Glutamatergic neuron (in vitro differentiated cells): ENCODE measurements around the gene CBX8. TPM values are rescaled to one million over a fixed set of nuclear protein-coding genes. Genes with fewer than 3 reads are reported as not detected.

Source experiments
- DNase-seq: peaks from one replicate; pipeline ENCODE4 v3.0.0; 2022
- H3K27ac Mint-ChIP-seq: one replicate; pipeline ENCODE4 v1.8.0; 2020; ENCODE audit warnings: mild to moderate bottlenecking, mixed read lengths, inconsistent platforms; ENCODE audit not compliant: unreplicated experiment
- H3K27me3 Mint-ChIP-seq: one replicate; pipeline ENCODE4 v1.8.0; 2020; ENCODE audit warnings: mild to moderate bottlenecking, moderate library complexity, mixed read lengths, inconsistent platforms; ENCODE audit not compliant: unreplicated experiment
- H3K36me3 Mint-ChIP-seq: one replicate; pipeline ENCODE4 v1.8.0; 2020; ENCODE audit warnings: mild to moderate bottlenecking, mixed read lengths, inconsistent platforms; ENCODE audit not compliant: unreplicated experiment
- H3K4me1 Mint-ChIP-seq: one replicate; pipeline ENCODE4 v1.8.0; 2020; ENCODE audit warnings: mild to moderate bottlenecking, low read depth, mixed read lengths, inconsistent platforms; ENCODE audit not compliant: unreplicated experiment
- H3K4me3 Mint-ChIP-seq: one replicate; pipeline ENCODE4 v1.8.0; 2020; ENCODE audit warnings: mild to moderate bottlenecking, mixed read lengths, inconsistent platforms; ENCODE audit not compliant: unreplicated experiment
- H3K9me3 Mint-ChIP-seq: one replicate; pipeline ENCODE4 v1.8.0; 2020; ENCODE audit warnings: mild to moderate bottlenecking, moderate library complexity, mixed read lengths, inconsistent platforms; ENCODE audit not compliant: unreplicated experiment
- total RNA-seq: library from RNA; stranded (reverse); fragmentation: NEBNext Ultra II Directional; extraction: Animal tissue kit (Norgen Biotek cat#: 25700); gene quantifications from one replicate; pipeline ENCODE4 v1.2.1, GENCODE V29; 2021; ENCODE audit not compliant: unreplicated experiment
- TF ChIP-seq, protein P1 (sequence below): fragments of 200-600 bp; sonication (generic); IDR thresholded peaks from one replicate; pipeline ENCODE4 v1.5.0; 2021; ENCODE audit not compliant: partially characterized antibody, unreplicated experiment

CBX8 gene
- total RNA-seq, 1 donor from 2014 or later, result 13.8 TPM

DNA sequence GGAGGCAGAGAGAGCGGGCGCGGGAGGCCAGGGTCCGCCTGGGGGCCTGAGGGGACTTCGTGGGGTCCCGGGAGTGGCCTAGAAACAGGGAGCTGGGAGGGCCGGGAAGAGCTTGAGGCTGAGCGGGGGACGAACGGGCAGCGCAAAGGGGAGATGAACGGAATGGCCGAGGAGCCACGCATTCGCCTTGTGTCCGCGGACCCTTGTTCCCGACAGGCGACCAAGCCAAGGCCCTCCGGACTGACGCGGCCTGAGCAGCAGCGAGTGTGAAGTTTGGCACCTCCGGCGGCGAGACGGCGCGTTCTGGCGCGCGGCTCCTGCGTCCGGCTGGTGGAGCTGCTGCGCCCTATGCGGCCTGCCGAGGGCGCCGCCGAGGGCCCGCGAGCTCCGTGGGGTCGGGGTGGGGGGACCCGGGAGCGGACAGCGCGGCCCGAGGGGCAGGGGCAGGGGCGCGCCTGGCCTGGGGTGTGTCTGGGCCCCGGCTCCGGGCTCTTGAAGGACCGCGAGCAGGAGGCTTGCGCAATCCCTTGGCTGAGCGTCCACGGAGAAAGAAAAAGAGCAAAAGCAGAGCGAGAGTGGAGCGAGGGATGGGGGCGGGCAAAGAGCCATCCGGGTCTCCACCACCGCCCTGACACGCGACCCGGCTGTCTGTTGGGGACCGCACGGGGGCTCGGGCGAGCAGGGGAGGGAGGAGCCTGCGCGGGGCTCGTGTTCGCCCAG, 43.6 kb upstream of the CBX8 start:
- TF ChIP-seq, protein P1, sequence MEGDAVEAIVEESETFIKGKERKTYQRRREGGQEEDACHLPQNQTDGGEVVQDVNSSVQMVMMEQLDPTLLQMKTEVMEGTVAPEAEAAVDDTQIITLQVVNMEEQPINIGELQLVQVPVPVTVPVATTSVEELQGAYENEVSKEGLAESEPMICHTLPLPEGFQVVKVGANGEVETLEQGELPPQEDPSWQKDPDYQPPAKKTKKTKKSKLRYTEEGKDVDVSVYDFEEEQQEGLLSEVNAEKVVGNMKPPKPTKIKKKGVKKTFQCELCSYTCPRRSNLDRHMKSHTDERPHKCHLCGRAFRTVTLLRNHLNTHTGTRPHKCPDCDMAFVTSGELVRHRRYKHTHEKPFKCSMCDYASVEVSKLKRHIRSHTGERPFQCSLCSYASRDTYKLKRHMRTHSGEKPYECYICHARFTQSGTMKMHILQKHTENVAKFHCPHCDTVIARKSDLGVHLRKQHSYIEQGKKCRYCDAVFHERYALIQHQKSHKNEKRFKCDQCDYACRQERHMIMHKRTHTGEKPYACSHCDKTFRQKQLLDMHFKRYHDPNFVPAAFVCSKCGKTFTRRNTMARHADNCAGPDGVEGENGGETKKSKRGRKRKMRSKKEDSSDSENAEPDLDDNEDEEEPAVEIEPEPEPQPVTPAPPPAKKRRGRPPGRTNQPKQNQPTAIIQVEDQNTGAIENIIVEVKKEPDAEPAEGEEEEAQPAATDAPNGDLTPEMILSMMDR, result no peak
- H3K27me3 Mint-ChIP-seq, result peaks cover 13% of the 10 kb centered on the region
- H3K4me1 Mint-ChIP-seq, result peaks cover 9% of the 10 kb centered on the region
- DNase-seq, result peak; percentile 74
- H3K27ac Mint-ChIP-seq, result no peak overlapping the region
- H3K9me3 Mint-ChIP-seq, result peaks cover 5% of the 10 kb centered on the region
- no peaks in the 10 kb centered on the region for H3K36me3 Mint-ChIP-seq
- peak overlapping the region; percentile 46 for H3K4me3 Mint-ChIP-seq

DNA sequence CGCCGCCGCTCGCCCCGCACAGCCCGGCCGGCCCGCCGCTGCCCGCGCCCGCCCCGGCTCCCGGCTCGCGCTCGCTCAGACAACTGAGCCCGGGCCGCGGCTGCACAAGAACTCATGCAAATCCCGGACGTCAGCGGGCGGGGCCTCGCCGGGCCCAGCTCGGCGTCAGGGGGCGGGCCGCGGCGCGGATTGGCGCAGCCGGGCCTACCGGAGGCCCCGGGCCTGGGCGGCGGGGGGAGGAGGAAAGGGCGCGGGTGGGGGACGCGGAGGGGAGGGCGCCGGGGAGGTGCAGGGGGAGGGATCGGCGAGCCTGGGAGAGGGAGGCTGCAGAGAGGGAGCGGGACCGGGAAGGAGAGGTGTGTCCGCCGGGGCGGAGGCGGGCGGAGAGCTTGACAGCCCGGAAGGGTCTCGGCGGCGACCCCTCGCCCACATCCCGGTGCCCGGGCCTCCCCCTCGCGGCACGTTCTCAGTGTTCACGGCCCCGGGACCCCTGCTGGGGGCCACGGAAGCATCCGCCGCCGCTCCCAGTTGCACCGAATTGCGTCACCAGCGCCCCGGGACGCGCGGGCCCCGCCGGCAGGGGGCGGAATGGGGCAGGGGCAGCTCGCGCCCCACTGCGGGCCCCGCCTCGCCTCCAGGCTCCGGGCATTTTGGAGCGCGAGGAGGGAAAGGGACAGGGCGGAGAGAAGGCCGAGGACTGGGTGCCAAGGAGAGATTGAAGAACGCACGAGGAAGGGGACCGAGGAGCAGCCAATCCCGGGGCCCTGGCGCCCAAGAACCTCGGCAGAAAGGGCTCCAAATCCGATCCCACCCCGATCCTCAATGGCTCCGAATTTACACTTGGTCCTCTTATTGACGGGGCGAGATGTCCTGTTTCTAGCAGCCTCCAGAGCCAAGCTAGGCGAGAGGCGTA, 42.7 kb upstream of the CBX8 start, which contains the start of gene CBX4:
Gene CBX4 (minus strand): TSS at position 85 of the 913 bp plus-strand sequence. CDS start 189 bp downstream, outside the sequence.
- Mint-ChIP-seq H3K4me1 (peaks cover 8% of the 10 kb centered on the region), H3K36me3 (no peaks in the 10 kb centered on the region), H3K4me3 (peak within 1 kb of the TSS; percentile 93), H3K27ac (peak within 1 kb of the TSS; percentile 76), H3K9me3 (peaks cover 5% of the 10 kb centered on the region), H3K27me3 (peaks cover 17% of the 10 kb centered on the region)
- DNase-seq, result peak; percentile 91
- TF ChIP-seq, protein P1, result peak; percentile 87

- Mint-ChIP-seq H3K4me1 (peaks cover 9% of the 10 kb centered on the region), H3K9me3 (peaks cover 5% of the 10 kb centered on the region), H3K4me3 (peak overlapping the region; percentile 93), H3K27ac (no peak overlapping the region), H3K27me3 (peaks cover 18% of the 10 kb centered on the region), H3K36me3 (no peaks in the 10 kb centered on the region)
- peak; percentile 79 for DNase-seq
- TF ChIP-seq, protein P1, result no peak
These were observed 41.8 kb upstream of the CBX8 start for GRCh38 chr17:79838522-79839274.

- peak overlapping the region; percentile 76 for H3K27ac Mint-ChIP-seq
- H3K36me3 Mint-ChIP-seq, result no peaks in the 10 kb centered on the region
- DNase-seq, result no peak
- peaks cover 18% of the 10 kb centered on the region for H3K27me3 Mint-ChIP-seq
- peak overlapping the region; percentile 93 for H3K4me3 Mint-ChIP-seq
- peaks cover 7% of the 10 kb centered on the region for H3K9me3 Mint-ChIP-seq
- TF ChIP-seq, protein P1, result no peak
- peaks cover 9% of the 10 kb centered on the region for H3K4me1 Mint-ChIP-seq
These were observed 41.1 kb upstream of the CBX8 start for GRCh38 chr17:79837888-79838521.
